Ishikawa (cell line): ENCODE results near the gene MACROD2.

Source experiments
- CEBPB ChIP-seq: IDR thresholded peaks from 2 replicates; pipeline ENCODE4 v1.6.1; 2012
- CREB1 ChIP-seq: IDR thresholded peaks from 2 replicates; pipeline ENCODE4 v1.6.1; 2012; ENCODE audit warnings: low read depth
- EGR1 ChIP-seq: IDR thresholded peaks from 2 replicates; pipeline ENCODE4 v1.6.1; 2012
- EP300 ChIP-seq: IDR thresholded peaks from 2 replicates; pipeline ENCODE4 v1.6.1; 2012; ENCODE audit warnings: borderline replicate concordance
- FOXM1 ChIP-seq: IDR thresholded peaks from 2 replicates; pipeline ENCODE4 v1.6.1; 2012; ENCODE audit warnings: low read depth, borderline replicate concordance
- NFIC ChIP-seq: IDR thresholded peaks from 2 replicates; pipeline ENCODE4 v1.6.1; 2012
- RAD21 ChIP-seq: IDR thresholded peaks from 2 replicates; pipeline ENCODE4 v1.6.1; 2012; ENCODE audit warnings: low read depth
- TAF1 ChIP-seq: IDR thresholded peaks from 2 replicates; pipeline ENCODE4 v1.6.1; 2012; ENCODE audit warnings: low read depth, mild to moderate bottlenecking
- TCF12 ChIP-seq: IDR thresholded peaks from 2 replicates; pipeline ENCODE4 v1.6.1; 2012; ENCODE audit warnings: low read depth
- TEAD4 ChIP-seq: IDR thresholded peaks from 2 replicates; pipeline ENCODE4 v1.6.1; 2012
- YY1 ChIP-seq: IDR thresholded peaks from 2 replicates; pipeline ENCODE4 v1.6.1; 2012; ENCODE audit warnings: low read depth
- ZBTB7A ChIP-seq: IDR thresholded peaks from 2 replicates; pipeline ENCODE4 v1.6.1; 2012; ENCODE audit warnings: low read depth
- TF ChIP-seq, protein P1 (sequence below): IDR thresholded peaks from 2 replicates; pipeline ENCODE4 v1.6.1; 2012
- TF ChIP-seq, protein P2 (sequence below): IDR thresholded peaks from 2 replicates; pipeline ENCODE4 v1.6.1; 2012; ENCODE audit warnings: low read depth, mild to moderate bottlenecking
- TF ChIP-seq, protein P3 (sequence below): IDR thresholded peaks from 2 replicates; pipeline ENCODE4 v1.6.1; 2012

MACROD2 gene

DNA sequence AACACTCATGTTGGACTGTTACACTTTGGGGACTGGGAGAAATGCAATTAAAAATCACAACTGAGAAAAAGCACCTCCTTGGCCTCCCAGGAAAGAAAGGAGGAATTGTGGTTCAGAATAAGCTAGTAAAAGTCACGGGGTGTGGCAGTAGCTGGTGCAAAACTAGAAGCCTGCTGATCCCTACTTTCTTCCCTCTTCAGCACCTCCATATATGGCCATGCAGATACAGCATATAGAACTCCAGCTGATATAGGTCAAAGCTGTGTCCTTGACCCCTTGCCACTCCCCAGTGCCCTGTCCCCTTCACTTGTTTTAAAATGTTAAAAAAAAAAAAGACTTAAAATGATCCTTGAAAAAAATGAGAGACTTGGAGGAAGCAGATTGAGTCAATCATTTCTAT lies 347.6 kb downstream of the MACROD2 start:
- no peak for TF ChIP-seq CEBPB
- TF ChIP-seq, protein P1, sequence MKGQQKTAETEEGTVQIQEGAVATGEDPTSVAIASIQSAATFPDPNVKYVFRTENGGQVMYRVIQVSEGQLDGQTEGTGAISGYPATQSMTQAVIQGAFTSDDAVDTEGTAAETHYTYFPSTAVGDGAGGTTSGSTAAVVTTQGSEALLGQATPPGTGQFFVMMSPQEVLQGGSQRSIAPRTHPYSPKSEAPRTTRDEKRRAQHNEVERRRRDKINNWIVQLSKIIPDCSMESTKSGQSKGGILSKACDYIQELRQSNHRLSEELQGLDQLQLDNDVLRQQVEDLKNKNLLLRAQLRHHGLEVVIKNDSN: no peak
- no peak for TF ChIP-seq FOXM1
- TF ChIP-seq, protein P2, sequence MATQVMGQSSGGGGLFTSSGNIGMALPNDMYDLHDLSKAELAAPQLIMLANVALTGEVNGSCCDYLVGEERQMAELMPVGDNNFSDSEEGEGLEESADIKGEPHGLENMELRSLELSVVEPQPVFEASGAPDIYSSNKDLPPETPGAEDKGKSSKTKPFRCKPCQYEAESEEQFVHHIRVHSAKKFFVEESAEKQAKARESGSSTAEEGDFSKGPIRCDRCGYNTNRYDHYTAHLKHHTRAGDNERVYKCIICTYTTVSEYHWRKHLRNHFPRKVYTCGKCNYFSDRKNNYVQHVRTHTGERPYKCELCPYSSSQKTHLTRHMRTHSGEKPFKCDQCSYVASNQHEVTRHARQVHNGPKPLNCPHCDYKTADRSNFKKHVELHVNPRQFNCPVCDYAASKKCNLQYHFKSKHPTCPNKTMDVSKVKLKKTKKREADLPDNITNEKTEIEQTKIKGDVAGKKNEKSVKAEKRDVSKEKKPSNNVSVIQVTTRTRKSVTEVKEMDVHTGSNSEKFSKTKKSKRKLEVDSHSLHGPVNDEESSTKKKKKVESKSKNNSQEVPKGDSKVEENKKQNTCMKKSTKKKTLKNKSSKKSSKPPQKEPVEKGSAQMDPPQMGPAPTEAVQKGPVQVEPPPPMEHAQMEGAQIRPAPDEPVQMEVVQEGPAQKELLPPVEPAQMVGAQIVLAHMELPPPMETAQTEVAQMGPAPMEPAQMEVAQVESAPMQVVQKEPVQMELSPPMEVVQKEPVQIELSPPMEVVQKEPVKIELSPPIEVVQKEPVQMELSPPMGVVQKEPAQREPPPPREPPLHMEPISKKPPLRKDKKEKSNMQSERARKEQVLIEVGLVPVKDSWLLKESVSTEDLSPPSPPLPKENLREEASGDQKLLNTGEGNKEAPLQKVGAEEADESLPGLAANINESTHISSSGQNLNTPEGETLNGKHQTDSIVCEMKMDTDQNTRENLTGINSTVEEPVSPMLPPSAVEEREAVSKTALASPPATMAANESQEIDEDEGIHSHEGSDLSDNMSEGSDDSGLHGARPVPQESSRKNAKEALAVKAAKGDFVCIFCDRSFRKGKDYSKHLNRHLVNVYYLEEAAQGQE: no peak

DNA sequence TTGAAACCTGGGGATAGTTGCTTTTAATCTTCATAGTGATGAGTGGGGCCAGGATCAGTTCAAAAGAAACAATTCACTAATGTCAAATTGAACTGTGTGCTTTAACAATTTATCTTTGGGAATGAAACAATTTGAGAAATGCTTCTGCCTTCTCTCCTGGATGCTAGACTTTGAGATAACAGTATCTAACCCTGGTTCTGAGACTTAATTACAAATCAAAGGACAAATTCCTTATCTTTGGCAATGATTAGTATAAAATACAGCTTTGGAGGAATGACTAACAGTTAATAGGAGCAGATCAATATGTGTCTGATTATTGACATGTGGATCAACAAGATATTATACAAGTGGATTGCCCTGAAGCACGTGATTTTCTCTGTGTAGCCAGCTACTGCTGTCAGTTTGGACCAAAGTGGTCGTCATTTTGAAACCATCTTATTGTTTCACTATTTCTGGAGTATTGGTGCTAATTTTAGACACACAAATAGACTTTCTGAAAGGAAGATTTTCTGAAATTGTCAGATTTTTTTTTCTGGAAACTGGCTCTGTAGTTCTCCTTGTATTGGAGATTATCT lies 348.3 kb downstream of the MACROD2 start:
- TF ChIP-seq TCF12 (no peak), EP300 (no peak), TEAD4 (no peak), NFIC (no peak), FOXM1 (no peak), EGR1 (no peak), TAF1 (no peak), YY1 (no peak), RAD21 (no peak), CEBPB (no peak), ZBTB7A (no peak), CREB1 (no peak)
- TF ChIP-seq, protein P2: no peak
- TF ChIP-seq, protein P1: no peak
- TF ChIP-seq, protein P3, sequence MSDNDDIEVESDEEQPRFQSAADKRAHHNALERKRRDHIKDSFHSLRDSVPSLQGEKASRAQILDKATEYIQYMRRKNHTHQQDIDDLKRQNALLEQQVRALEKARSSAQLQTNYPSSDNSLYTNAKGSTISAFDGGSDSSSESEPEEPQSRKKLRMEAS: no peak

DNA sequence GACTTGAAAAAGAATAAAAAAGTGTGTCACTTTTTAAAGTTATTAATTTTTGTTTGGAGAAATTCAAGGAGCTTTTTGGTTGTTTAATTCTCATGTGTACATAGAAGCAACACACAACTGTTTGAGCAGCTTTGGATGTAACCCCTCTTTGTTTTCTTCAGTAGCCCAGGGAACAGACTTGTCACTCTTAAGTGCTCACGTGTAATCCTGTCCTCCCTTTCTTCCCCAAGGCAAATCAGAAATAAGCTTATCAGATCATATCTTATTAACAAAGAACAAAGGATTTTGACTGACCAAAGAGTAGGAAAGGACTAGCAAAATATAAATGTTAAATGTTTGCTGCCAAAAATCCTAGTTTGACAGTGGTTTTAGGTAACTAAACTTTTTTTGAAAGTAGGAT lies 349.4 kb downstream of the MACROD2 start:
- TF ChIP-seq, protein P1: no peak
- TF ChIP-seq RAD21: no peak

DNA sequence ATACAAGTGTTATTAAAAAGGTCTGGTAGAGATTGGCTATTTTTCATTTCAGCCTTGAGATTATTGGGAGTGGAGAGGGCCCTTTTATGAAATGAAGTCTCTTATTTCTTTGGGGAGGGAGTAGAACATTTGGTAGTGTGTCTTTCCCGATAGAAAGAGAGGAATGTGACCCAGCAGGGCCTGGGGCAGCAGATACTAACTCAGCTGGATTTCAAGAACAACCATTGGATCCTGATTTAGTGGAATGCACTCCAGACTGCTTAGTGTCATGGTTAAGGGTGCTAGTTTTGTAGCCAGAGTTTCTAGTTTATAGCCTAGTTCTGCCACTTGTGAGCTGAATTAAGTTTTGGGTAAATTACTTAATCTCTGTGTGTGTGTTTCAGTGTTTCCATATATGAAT lies 360.5 kb downstream of the MACROD2 start:
- no peak for TF ChIP-seq EGR1
- no peak for TF ChIP-seq FOXM1
- no peak for TF ChIP-seq TEAD4

DNA sequence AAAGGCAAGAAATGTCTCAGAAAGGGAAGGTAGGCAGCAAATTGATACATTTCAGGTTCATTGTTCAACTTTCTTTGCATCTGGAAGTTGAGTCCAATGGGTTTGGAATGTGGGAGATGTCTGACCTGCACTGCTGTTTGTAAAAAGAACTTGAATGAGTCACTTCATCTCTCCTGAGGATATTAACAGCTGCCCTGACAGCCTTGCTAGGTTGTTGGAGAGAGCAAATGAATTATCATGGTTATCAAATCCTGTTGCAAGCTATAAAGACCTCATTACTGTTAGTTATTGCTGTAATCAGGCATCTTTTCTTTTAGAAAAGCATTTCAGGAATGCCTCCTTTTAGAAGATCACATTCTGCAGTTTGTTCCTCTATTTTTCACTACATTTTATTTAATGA lies 365.1 kb downstream of the MACROD2 start:
- TF ChIP-seq CREB1 (no peak), FOXM1 (no peak), TCF12 (no peak), YY1 (no peak), EP300 (no peak), TEAD4 (no peak), NFIC (no peak), EGR1 (no peak), CEBPB (no peak), TAF1 (no peak), ZBTB7A (no peak), RAD21 (no peak)
- TF ChIP-seq, protein P2: no peak
- TF ChIP-seq, protein P1: no peak
- TF ChIP-seq, protein P3: no peak
